H1 (cell line): ENCODE results near the gene NDUFAF8. TPM values are rescaled to one million over a fixed set of nuclear protein-coding genes. Genes with fewer than 3 reads are reported as not detected.
A peak's percentile ranks its signal among the peaks of the same experiment; 100 is the strongest.

Source experiments
- CTCF ChIA-PET: fragments of 300-600 bp; sonication (Branson Sonifier 250); formaldehyde crosslinking; loops from one replicate; lab custom pipeline; 2021; ENCODE audit not compliant: partially characterized antibody; lab: Charles Lee
- POLR2A ChIA-PET: fragments of 300-600 bp; sonication (Branson Sonifier 250); formaldehyde crosslinking; loops from one replicate; lab custom pipeline; 2021; ENCODE audit warnings: inconsistent platforms; ENCODE audit not compliant: partially characterized antibody; lab: Charles Lee
- DNase-seq, 2 experiments: peaks; one replicate each; pipeline versions ENCODE4 v3.0.0 to v3.0.0-alpha.2; 2010 to 2022; ENCODE audit warnings: low spot score in 2 of 2, low read depth in 1 of 2, mixed read lengths in 1 of 2
- FAIRE-seq: peaks from 2 replicates; lab custom pipeline; 2011; peaks lifted over from hg19 to GRCh38; lab: Jason Lieb, UNC
- H2AFZ ChIP-seq: 2 replicates; pipeline ENCODE4 v1.8.1; 2012; ENCODE audit warnings: low read length, inconsistent platforms
- H2AK5ac ChIP-seq: 2 replicates; pipeline ENCODE4 v1.6.1; 2013; ENCODE audit warnings: low read depth, low read length
- H2BK120ac ChIP-seq: replicated peaks from 2 replicates; pipeline ENCODE3; 2013; ENCODE audit warnings: low read depth, low read length, inconsistent platforms
- H2BK12ac ChIP-seq: 2 replicates; pipeline ENCODE4 v1.6.1; 2013; ENCODE audit warnings: low read depth, low read length
- H2BK15ac ChIP-seq: 2 replicates; pipeline ENCODE4 v1.6.1; 2013; ENCODE audit warnings: low read length
- H2BK20ac ChIP-seq: 2 replicates; pipeline ENCODE4 v1.6.1; 2013; ENCODE audit warnings: low read length
- H2BK5ac ChIP-seq: 2 replicates; pipeline ENCODE4 v1.6.1; 2013; ENCODE audit warnings: low read depth, low read length
- H3K14ac ChIP-seq: 2 replicates; pipeline ENCODE4 v1.6.1; 2013; ENCODE audit warnings: inconsistent platforms; ENCODE audit not compliant: insufficient read length
- H3K18ac ChIP-seq: 2 replicates; pipeline ENCODE4 v1.6.1; 2013; ENCODE audit warnings: low read length; ENCODE audit errors: extremely low read depth
- H3K23ac ChIP-seq: 2 replicates; pipeline ENCODE4 v1.6.1; 2013; ENCODE audit warnings: inconsistent platforms; ENCODE audit not compliant: insufficient read length
- H3K23me2 ChIP-seq: 2 replicates; pipeline ENCODE4 v1.6.1; 2013; ENCODE audit warnings: low read depth, low read length
- H3K27ac ChIP-seq: 2 replicates; pipeline ENCODE4 v1.6.1; 2011; ENCODE audit warnings: low read depth, low read length, inconsistent platforms
- H3K27me3 ChIP-seq, 4 experiments: replicated peaks in 1 of 4; 1 replicate in 1 of 4; 2 replicates in 3 of 4; pipeline versions ENCODE4 v1.6.1 to v1.8.1; 2011 to 2013; ENCODE audit warnings: low read length in 3 of 4, mild to moderate bottlenecking in 3 of 4, inconsistent platforms in 2 of 4, mixed read lengths in 2 of 4, moderate library complexity in 1 of 4; ENCODE audit not compliant: control insufficient read depth in 3 of 4, insufficient read depth in 3 of 4; ENCODE audit errors: extremely low read depth in 1 of 4
- H3K36me3 ChIP-seq, 4 experiments: 2 replicates each; pipeline versions ENCODE4 v1.6.1 to v1.8.1; 2011 to 2013; ENCODE audit warnings: mild to moderate bottlenecking in 4 of 4, low read length in 3 of 4, moderate library complexity in 2 of 4, control low read depth in 1 of 4, inconsistent platforms in 1 of 4; ENCODE audit not compliant: insufficient read depth in 4 of 4, control insufficient read depth in 2 of 4
- H3K4ac ChIP-seq: replicated peaks from 2 replicates; pipeline ENCODE3; 2013; ENCODE audit warnings: low read length, low read depth, mixed read lengths, inconsistent platforms; ENCODE audit not compliant: insufficient read length
- H3K4me1 ChIP-seq, 4 experiments: replicated peaks in 1 of 4; 1 replicate in 1 of 4; 2 replicates in 3 of 4; pipeline versions ENCODE4 v1.6.1 to v1.8.1; 2011 to 2013; ENCODE audit warnings: low read length in 3 of 4, inconsistent platforms in 2 of 4, mixed read lengths in 1 of 4; ENCODE audit not compliant: insufficient read depth in 4 of 4, control insufficient read depth in 3 of 4
- H3K4me2 ChIP-seq, 2 experiments: 2 replicates each; pipeline versions ENCODE4 v1.6.1 to v1.8.1; 2011 to 2013; ENCODE audit warnings: low read depth in 2 of 2, low read length in 2 of 2, control low read depth in 1 of 2, inconsistent platforms in 1 of 2, mild to moderate bottlenecking in 1 of 2; ENCODE audit not compliant: insufficient read depth in 1 of 2
- H3K4me3 ChIP-seq, 4 experiments: fragments of 200-600, 300-600 bp in 1 of 4; sonication (generic), shearing (Covaris generic), sonication (Bioruptor Twin) in 1 of 4; 2 replicates each; pipeline versions ENCODE4 v1.5.1 to v1.8.1; 2011 to 2016; ENCODE audit warnings: low read length in 4 of 4, low read depth in 3 of 4, control low read depth in 2 of 4, inconsistent platforms in 2 of 4, mild to moderate bottlenecking in 2 of 4, mixed read lengths in 1 of 4, moderate library complexity in 1 of 4; ENCODE audit not compliant: insufficient read depth in 2 of 4; ENCODE audit errors: extremely low read depth in 1 of 4
- H3K56ac ChIP-seq: replicated peaks from 2 replicates; pipeline ENCODE3; 2013; ENCODE audit warnings: low read depth, mild to moderate bottlenecking, mixed read lengths, low read length, inconsistent platforms; ENCODE audit not compliant: insufficient read length
- H3K79me1 ChIP-seq: 2 replicates; pipeline ENCODE4 v1.6.1; 2013; ENCODE audit warnings: low read depth, low read length, control low read depth
- H3K79me2 ChIP-seq, 2 experiments: 2 replicates each; pipeline versions ENCODE4 v1.6.1 to v1.8.1; 2012 to 2013; ENCODE audit warnings: low read length in 2 of 2, mild to moderate bottlenecking in 2 of 2, inconsistent platforms in 1 of 2; ENCODE audit not compliant: insufficient read depth in 2 of 2, control insufficient read depth in 1 of 2
- H3K9ac ChIP-seq, 4 experiments: replicated peaks in 1 of 4; 1 replicate in 1 of 4; 2 replicates in 3 of 4; pipeline versions ENCODE4 v1.6.1 to v1.8.1; 2011 to 2013; ENCODE audit warnings: low read depth in 3 of 4, low read length in 3 of 4, control low read depth in 2 of 4, mild to moderate bottlenecking in 2 of 4, moderate library complexity in 2 of 4, inconsistent platforms in 1 of 4; ENCODE audit errors: extremely low read depth in 1 of 4
- H3K9me3 ChIP-seq, 2 experiments: 2 replicates each; pipeline versions ENCODE4 v1.6.1 to v1.8.1; 2012 to 2013; ENCODE audit warnings: mild to moderate bottlenecking in 2 of 2, moderate library complexity in 2 of 2, control low read depth in 1 of 2, inconsistent platforms in 1 of 2, low read depth in 1 of 2, low read length in 1 of 2, mixed read lengths in 1 of 2; ENCODE audit not compliant: insufficient read depth in 2 of 2
- H4K20me1 ChIP-seq, 2 experiments: replicated peaks in 1 of 2; 2 replicates each; pipeline versions ENCODE3 to v1.8.1; 2011 to 2013; ENCODE audit warnings: inconsistent platforms in 2 of 2, low read length in 2 of 2, mild to moderate bottlenecking in 1 of 2; ENCODE audit not compliant: insufficient read depth in 2 of 2, control insufficient read depth in 1 of 2
- H4K5ac ChIP-seq: 2 replicates; pipeline ENCODE4 v1.6.1; 2013; ENCODE audit warnings: low read length, low read depth, mixed read lengths, inconsistent platforms; ENCODE audit not compliant: insufficient read length
- H4K8ac ChIP-seq: 2 replicates; pipeline ENCODE4 v1.8.0; 2013; ENCODE audit warnings: mild to moderate bottlenecking, moderate library complexity, low read length, inconsistent platforms; ENCODE audit not compliant: insufficient read depth; ENCODE audit errors: extremely low read depth
- H4K91ac ChIP-seq: replicated peaks from 2 replicates; pipeline ENCODE3; 2013; ENCODE audit warnings: low read length, mixed read lengths, inconsistent platforms; ENCODE audit not compliant: insufficient read length
- ASH2L ChIP-seq: fragments of 200-600, 300-600 bp; sonication (generic); IDR thresholded peaks from one replicate; pipeline ENCODE4 v1.7.1; 2017; ENCODE audit warnings: low read length
- BCL11A ChIP-seq, 2 experiments: IDR thresholded peaks; one replicate each; pipeline ENCODE4 v1.6.1; 2011; ENCODE audit warnings: low read depth in 2 of 2, low read length in 2 of 2, mild to moderate bottlenecking in 2 of 2
- CTBP2 ChIP-seq: IDR thresholded peaks from 2 replicates; pipeline ENCODE4 v1.7.0; 2011; ENCODE audit warnings: borderline replicate concordance, mild to moderate bottlenecking, moderate library complexity, mixed read lengths, low read length; ENCODE audit not compliant: insufficient read depth, insufficient read length
- EGR1 ChIP-seq: IDR thresholded peaks from 2 replicates; pipeline ENCODE4 v1.6.1; 2011; ENCODE audit warnings: low read depth, low read length, borderline replicate concordance
- EP300 ChIP-seq, 2 experiments: IDR thresholded peaks; 1 replicate in 1 of 2; 2 replicates in 1 of 2; pipeline ENCODE4 v1.6.1; 2011 to 2012; ENCODE audit warnings: low read depth in 2 of 2, low read length in 2 of 2, mild to moderate bottlenecking in 2 of 2, borderline replicate concordance in 1 of 2, inconsistent platforms in 1 of 2, moderate library complexity in 1 of 2
- NRF1 ChIP-seq: IDR thresholded peaks from 2 replicates; pipeline ENCODE4 v1.6.1; 2011; ENCODE audit warnings: mild to moderate bottlenecking, low read depth, low read length, improper control_type of control experiment
- PHF8 ChIP-seq: fragments of 200-600 bp; sonication (generic); conservative IDR thresholded peaks from 2 replicates; pipeline ENCODE4 v1.7.1; 2012; ENCODE audit warnings: low read depth, mild to moderate bottlenecking, inconsistent platforms, low read length, moderate library complexity
- RFX5 ChIP-seq: IDR thresholded peaks from 2 replicates; pipeline ENCODE4 v1.6.1; 2011; ENCODE audit warnings: low read depth, low read length, improper control_type of control experiment, borderline replicate concordance
- SIN3A ChIP-seq, 2 experiments: IDR thresholded peaks in 1 of 2; conservative IDR thresholded peaks in 1 of 2; 2 replicates each; pipeline ENCODE4 v1.6.1; 2011 to 2012; ENCODE audit warnings: low read length in 2 of 2, improper control_type of control experiment in 1 of 2, low read depth in 1 of 2, mild to moderate bottlenecking in 1 of 2
- SIRT6 ChIP-seq: IDR thresholded peaks from one replicate; pipeline ENCODE4 v1.7.1; 2012; ENCODE audit warnings: low read length, inconsistent platforms
- TCF12 ChIP-seq: IDR thresholded peaks from 2 replicates; pipeline ENCODE4 v1.6.1; 2011; ENCODE audit warnings: low read depth, mild to moderate bottlenecking, low read length
- USF2 ChIP-seq: IDR thresholded peaks from 2 replicates; pipeline ENCODE4 v1.6.1; 2011; ENCODE audit warnings: low read length, improper control_type of control experiment
- WGBS, 2 experiments: shearing (Covaris generic) in 1 of 2; methylation state at CpG; one replicate each; pipeline versions ENCODE4 v1.1.6 to v1.1.7; 2013 to 2015; ENCODE audit warnings: low lambda C conversion rate in 2 of 2, mixed read lengths in 2 of 2, inconsistent platforms in 1 of 2, low coverage in 1 of 2, missing lambda C conversion rate in 1 of 2; ENCODE audit not compliant: insufficient replicate concordance in 2 of 2, insufficient coverage in 1 of 2, insufficient read length in 1 of 2; ENCODE audit errors: extremely low coverage in 1 of 2, missing lambda C conversion rate in 1 of 2; 5-methylcytosine and 5-hydroxymethylcytosine counted together
- polyA plus RNA-seq, 7 experiments: library from polyadenylated mRNA; depleted of rRNA in 3 of 7; stranded (reverse) in 5 of 7; unstranded in 2 of 7; fragments of >200 nt in 5 of 7; fragments of 200-250 nt in 2 of 7; gene quantifications; 1 replicate in 5 of 7; 2 replicates in 1 of 7; 4 replicates in 1 of 7; pipeline versions ENCODE4 v1.2.1 to v1.2.3, GENCODE V29; 2011 to 2013; ENCODE audit warnings: missing spikeins in 2 of 7, mixed read lengths in 2 of 7
- total RNA-seq: library from RNA; stranded (reverse); fragmentation: NEBNext Ultra II Directional; extraction: Animal tissue kit (Norgen Biotek cat#: 25700); gene quantifications from 2 replicates; pipeline ENCODE4 v1.2.1, GENCODE V29; 2021

The NDUFAF8 gene
- total and polyA plus RNA-seq, 2 of the 8 experiments (the other 6 are each of a cell fraction or from before 2014, with no cell fraction given) = 48.9 to 91.1 TPM

- no peak overlapping the region for H3K27ac ChIP-seq
- H2BK20ac ChIP-seq = no peak overlapping the region
- H3K9me3 ChIP-seq = no peaks in the 10 kb centered on the region
- H3K79me1 ChIP-seq = no peaks in the 10 kb centered on the region; the same call in 1 of the 2 replicates
- ChIA-PET CTCF (interaction anchor here (1.3 to 1.6 kb wide), 4 partner anchors 13 to 141 kb away, joined by 3 to 7 read pairs (median 6); no protein-coding TSS in a partner anchor), POLR2A (interaction anchor here (1.3 kb wide), 1 partner anchor 276 kb away, joined by 3 read pairs; no protein-coding TSS in a partner anchor)
- no peak overlapping the region for H2BK15ac ChIP-seq
- DNase-seq (no peak), FAIRE-seq (no peak)
- H4K20me1 ChIP-seq = peaks cover 10 to 17% of the 10 kb centered on the region in 2 experiments
- H2BK5ac ChIP-seq = no peak overlapping the region
- H3K9ac ChIP-seq = no peak overlapping the region
- no peaks in the 10 kb centered on the region for H3K27me3 ChIP-seq
- H2AFZ ChIP-seq = no peak overlapping the region
- no peak overlapping the region for H4K91ac ChIP-seq
- no peak overlapping the region for H3K4me3 ChIP-seq
- H2BK120ac ChIP-seq = no peak overlapping the region
- peaks cover 8% of the 10 kb centered on the region; the same call in 1 of the 2 replicates for H3K23me2 ChIP-seq
- no peak overlapping the region for H3K23ac ChIP-seq
- no peaks in the 10 kb centered on the region for H3K36me3 ChIP-seq
- H3K56ac ChIP-seq = no peak overlapping the region
- peaks cover 0 to 13% of the 10 kb centered on the region in 2 experiments; a peak in 2 of 4 replicates for H3K79me2 ChIP-seq
- H3K4me2 ChIP-seq = no peak overlapping the region
- H2AK5ac ChIP-seq = no peak overlapping the region
- H3K4me1 ChIP-seq = peaks cover 0 to 8% (median 3%) of the 10 kb centered on the region in 4 experiments; a peak in 2 of 7 replicates
- H4K8ac ChIP-seq = 0 out of 2 replicates have a peak overlapping the region, but pooled peaks have one; percentile 76
- H3K14ac ChIP-seq = no peak overlapping the region
- H3K4ac ChIP-seq = no peak overlapping the region
- no peak overlapping the region for H2BK12ac ChIP-seq
- WGBS, 2 experiments = 89% methylated on average over 5 of the region's 10 CpGs; no CpG with 5 or more reads in 1 of the 2 experiments
- no peak overlapping the region for H3K18ac ChIP-seq
- H4K5ac ChIP-seq = no peak overlapping the region
- no peak for TF ChIP-seq EGR1
- no peak for TF ChIP-seq PHF8
- TF ChIP-seq EP300 (IDR thresholded peaks at IDR 0.05; ENCODE audit: borderline replicate concordance in 1 of 2, low read depth in 2 of 2, low read length in 2 of 2) = no peak
- TF ChIP-seq CTBP2 = no peak
- TF ChIP-seq NRF1 = no peak
- no peak for TF ChIP-seq SIRT6
- TF ChIP-seq SIN3A (conservative IDR thresholded peaks at IDR 0.05 in 1 of 2, IDR thresholded peaks at IDR 0.05 in 1 of 2; ENCODE audit: low read depth in 1 of 2, low read length in 2 of 2) = no peak
- TF ChIP-seq TCF12 = no peak
- no peak for TF ChIP-seq USF2
- TF ChIP-seq BCL11A (IDR thresholded peaks at IDR 0.05; ENCODE audit: low read depth in 2 of 2, low read length in 2 of 2) = no peak
- no peak for TF ChIP-seq ASH2L
- TF ChIP-seq RFX5 = no peak
These were observed 4.2 kb downstream of the NDUFAF8 start for GRCh38 chr17:81243333-81243664.
